Measurements from ENCODE around the gene TPO. TPM values are rescaled to one million over a fixed set of nuclear protein-coding genes. Genes with fewer than 3 reads are reported as not detected.

TPO gene
- total RNA-seq, 1 experiment from 2014 or later, result not detected

DNA sequence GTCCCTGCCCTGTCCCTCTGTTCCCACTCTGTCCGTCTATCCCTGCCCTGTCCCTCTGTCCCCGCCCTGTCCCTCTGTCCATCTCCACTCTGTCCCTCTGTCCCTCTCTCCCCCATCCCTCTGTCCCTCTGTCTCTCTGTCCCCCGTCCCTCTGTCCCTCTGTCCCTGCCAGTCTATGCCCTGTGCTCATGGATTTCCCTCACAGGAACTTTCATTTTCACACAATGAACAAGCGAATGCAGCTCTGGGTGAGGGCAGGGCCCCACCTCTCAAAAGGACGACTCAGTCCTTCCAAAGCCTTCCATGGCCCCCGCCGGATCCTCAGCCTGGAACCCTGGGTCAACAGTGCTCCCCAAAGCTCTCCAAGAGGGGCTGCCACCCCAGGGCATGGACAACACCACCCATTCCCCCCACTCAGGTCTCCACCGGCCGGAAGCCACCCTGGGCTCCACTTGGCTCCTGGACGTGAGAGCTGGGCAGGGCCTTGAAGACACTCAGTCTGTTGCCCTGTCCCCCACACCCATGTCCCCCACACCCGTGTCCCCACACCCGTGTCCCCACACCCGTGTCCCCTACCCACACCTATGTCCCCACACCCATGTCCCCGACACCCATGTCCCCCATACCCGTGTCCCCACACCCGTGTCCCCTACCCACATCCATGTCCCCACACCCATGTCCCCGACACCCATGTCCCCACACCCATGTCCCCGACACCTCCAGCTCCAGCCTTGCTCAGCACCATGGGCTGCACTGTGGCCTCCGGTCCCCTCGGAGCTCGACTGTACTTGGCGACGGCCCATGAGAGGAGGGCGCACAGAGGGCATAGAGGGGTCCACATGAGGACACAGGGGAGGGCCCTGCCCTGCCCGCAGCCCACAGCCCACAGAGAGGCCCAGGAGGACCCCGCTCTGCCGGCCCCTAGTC, 175.1 kb downstream of the TPO start (continued):
- TF ChIP-seq, protein P1, sequence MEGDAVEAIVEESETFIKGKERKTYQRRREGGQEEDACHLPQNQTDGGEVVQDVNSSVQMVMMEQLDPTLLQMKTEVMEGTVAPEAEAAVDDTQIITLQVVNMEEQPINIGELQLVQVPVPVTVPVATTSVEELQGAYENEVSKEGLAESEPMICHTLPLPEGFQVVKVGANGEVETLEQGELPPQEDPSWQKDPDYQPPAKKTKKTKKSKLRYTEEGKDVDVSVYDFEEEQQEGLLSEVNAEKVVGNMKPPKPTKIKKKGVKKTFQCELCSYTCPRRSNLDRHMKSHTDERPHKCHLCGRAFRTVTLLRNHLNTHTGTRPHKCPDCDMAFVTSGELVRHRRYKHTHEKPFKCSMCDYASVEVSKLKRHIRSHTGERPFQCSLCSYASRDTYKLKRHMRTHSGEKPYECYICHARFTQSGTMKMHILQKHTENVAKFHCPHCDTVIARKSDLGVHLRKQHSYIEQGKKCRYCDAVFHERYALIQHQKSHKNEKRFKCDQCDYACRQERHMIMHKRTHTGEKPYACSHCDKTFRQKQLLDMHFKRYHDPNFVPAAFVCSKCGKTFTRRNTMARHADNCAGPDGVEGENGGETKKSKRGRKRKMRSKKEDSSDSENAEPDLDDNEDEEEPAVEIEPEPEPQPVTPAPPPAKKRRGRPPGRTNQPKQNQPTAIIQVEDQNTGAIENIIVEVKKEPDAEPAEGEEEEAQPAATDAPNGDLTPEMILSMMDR (IDR thresholded peaks at IDR 0.05), result no peak
- TF ChIP-seq, protein P2, sequence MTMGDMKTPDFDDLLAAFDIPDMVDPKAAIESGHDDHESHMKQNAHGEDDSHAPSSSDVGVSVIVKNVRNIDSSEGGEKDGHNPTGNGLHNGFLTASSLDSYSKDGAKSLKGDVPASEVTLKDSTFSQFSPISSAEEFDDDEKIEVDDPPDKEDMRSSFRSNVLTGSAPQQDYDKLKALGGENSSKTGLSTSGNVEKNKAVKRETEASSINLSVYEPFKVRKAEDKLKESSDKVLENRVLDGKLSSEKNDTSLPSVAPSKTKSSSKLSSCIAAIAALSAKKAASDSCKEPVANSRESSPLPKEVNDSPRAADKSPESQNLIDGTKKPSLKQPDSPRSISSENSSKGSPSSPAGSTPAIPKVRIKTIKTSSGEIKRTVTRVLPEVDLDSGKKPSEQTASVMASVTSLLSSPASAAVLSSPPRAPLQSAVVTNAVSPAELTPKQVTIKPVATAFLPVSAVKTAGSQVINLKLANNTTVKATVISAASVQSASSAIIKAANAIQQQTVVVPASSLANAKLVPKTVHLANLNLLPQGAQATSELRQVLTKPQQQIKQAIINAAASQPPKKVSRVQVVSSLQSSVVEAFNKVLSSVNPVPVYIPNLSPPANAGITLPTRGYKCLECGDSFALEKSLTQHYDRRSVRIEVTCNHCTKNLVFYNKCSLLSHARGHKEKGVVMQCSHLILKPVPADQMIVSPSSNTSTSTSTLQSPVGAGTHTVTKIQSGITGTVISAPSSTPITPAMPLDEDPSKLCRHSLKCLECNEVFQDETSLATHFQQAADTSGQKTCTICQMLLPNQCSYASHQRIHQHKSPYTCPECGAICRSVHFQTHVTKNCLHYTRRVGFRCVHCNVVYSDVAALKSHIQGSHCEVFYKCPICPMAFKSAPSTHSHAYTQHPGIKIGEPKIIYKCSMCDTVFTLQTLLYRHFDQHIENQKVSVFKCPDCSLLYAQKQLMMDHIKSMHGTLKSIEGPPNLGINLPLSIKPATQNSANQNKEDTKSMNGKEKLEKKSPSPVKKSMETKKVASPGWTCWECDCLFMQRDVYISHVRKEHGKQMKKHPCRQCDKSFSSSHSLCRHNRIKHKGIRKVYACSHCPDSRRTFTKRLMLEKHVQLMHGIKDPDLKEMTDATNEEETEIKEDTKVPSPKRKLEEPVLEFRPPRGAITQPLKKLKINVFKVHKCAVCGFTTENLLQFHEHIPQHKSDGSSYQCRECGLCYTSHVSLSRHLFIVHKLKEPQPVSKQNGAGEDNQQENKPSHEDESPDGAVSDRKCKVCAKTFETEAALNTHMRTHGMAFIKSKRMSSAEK (CRISPR knock-in tag; IDR thresholded peaks at IDR 0.05; ENCODE audit: borderline replicate concordance), result no peak
- TF ChIP-seq, protein P3, sequence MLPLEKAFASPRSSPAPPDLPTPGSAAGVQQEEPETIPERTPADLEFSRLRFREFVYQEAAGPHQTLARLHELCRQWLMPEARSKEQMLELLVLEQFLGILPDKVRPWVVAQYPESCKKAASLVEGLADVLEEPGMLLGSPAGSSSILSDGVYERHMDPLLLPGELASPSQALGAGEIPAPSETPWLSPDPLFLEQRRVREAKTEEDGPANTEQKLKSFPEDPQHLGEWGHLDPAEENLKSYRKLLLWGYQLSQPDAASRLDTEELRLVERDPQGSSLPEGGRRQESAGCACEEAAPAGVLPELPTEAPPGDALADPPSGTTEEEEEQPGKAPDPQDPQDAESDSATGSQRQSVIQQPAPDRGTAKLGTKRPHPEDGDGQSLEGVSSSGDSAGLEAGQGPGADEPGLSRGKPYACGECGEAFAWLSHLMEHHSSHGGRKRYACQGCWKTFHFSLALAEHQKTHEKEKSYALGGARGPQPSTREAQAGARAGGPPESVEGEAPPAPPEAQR (CRISPR knock-in tag; IDR thresholded peaks at IDR 0.05), result no peak
- no peak for TF ChIP-seq NFE2L1 (CRISPR knock-in tag; IDR thresholded peaks at IDR 0.05)

DNA sequence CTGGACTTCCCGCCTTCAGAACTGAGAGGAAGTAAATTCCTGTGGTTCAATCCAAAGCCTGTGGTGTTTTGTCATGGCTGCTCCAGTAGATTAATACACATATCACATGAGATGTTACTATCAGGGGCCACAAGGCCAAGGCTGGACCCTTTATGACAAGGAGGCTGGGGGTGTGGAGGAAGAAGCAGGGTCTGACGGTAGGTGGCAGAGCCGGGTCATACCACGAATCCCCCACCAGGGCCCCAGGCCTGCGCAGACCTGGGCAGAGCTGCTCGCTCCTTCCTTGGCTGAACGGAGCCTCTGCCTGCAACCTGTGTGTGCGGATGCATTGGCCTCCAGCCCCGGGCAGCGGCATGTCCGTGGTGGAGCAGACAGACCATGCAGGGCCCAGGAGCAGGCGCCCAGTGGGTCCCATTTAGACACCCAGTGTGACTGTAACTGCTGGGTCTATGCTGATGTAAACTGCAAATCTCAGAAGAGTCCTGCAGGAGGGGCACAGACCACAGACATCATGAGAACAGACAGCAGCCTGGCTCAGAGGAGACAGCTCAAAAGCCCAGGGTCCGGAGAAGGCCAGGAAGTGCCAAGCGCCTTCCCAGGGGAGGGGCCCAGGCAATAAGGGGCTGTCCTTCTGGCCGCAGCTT, 175.8 kb downstream of the TPO start:
- H3K27me3 Mint-ChIP-seq (ENCODE audit: low read depth), result no peaks in the 10 kb centered on the region
- H3K4me3 Mint-ChIP-seq, result no peak overlapping the region
- ChIA-PET CTCF (interaction anchor here (0.5 to 3.8 kb wide), 12 partner anchors 17 to 912 kb away, joined by 3 to 35 read pairs (median 3); partner anchors contain the start of gene TMEM18), POLR2A (no interaction called here)
- H3K4me1 Mint-ChIP-seq, result peaks cover 28% of the 10 kb centered on the region
- DNase-seq (ENCODE audit: low spot score) (no peak), ATAC-seq (peak; percentile 6)
- no peaks in the 10 kb centered on the region; the same call in 1 of the 2 replicates for H3K36me3 Mint-ChIP-seq
- H3K9me3 Mint-ChIP-seq, result no peaks in the 10 kb centered on the region
- no peak overlapping the region for H3K27ac Mint-ChIP-seq
- TF ChIP-seq, protein P4, sequence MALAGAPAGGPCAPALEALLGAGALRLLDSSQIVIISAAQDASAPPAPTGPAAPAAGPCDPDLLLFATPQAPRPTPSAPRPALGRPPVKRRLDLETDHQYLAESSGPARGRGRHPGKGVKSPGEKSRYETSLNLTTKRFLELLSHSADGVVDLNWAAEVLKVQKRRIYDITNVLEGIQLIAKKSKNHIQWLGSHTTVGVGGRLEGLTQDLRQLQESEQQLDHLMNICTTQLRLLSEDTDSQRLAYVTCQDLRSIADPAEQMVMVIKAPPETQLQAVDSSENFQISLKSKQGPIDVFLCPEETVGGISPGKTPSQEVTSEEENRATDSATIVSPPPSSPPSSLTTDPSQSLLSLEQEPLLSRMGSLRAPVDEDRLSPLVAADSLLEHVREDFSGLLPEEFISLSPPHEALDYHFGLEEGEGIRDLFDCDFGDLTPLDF (CRISPR knock-in tag; IDR thresholded peaks at IDR 0.05), result no peak
- TF ChIP-seq ESRRA (CRISPR knock-in tag; IDR thresholded peaks at IDR 0.05; ENCODE audit: borderline replicate concordance) (no peak), ZBTB21 (CRISPR knock-in tag; IDR thresholded peaks at IDR 0.05; ENCODE audit: borderline replicate concordance) (no peak), RELA (CRISPR knock-in tag; IDR thresholded peaks at IDR 0.05; ENCODE audit: borderline replicate concordance) (0 out of 2 replicates have a peak, but pooled peaks have one; percentile 29)

DNA sequence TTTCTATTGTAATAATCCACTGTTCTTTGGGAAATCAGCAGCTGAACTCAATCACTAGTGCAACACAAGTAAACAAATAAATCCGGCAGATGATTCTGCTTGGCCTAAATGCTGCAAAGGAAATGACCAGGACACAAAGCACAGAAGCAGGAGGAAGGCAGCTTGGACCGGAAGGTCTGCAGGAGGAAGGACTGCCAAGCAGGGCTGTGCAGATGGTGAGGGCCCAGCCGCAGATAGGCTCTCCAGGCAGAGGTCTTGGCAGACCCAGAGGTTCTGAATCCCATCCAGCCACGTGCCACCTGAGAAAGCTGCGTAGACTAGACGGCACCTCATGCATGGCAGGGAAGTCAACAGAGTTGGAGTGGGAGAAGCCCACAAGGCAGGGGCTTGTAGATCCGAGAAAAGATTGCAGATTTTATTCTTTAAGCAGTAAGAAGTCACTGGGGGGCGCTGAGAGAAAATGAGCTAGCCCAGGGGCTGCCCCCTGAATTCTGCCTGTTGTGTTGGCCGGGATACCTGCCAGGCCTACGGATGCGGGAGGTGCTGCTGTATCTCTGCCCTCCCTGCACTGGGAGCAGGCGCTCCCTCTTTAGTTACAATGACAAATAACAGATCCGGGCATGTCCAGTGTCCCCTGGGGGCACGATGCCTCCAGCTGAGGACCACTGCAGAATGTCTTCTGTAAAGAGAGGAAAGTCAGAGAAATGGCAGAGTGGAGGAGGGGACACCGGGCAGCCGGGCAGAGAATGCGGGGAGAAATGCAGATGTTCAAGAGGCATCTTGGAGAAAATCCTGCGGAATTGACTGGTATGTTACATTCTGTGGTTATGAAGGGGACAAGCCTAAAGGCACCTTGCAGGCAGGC, 177.6 kb downstream of the TPO start:
- ATAC-seq, result peak; percentile 17; the same call in 1 of the 2 replicates
- ChIA-PET CTCF (interaction anchor here (0.6 to 3.8 kb wide), 16 partner anchors 9 to 233 kb away, joined by 3 to 35 read pairs (median 4); no protein-coding TSS in a partner anchor), POLR2A (interaction anchor here (0.8 to 1.3 kb wide), 2 partner anchors 35 to 244 kb away, joined by 3 to 4 read pairs; no protein-coding TSS in a partner anchor)
- H3K27me3 Mint-ChIP-seq (ENCODE audit: low read depth), result no peaks in the 10 kb centered on the region
- no peaks in the 10 kb centered on the region for H3K9me3 Mint-ChIP-seq
- H3K4me1 Mint-ChIP-seq, result peaks cover 30% of the 10 kb centered on the region
- H3K4me3 Mint-ChIP-seq, result no peak overlapping the region
- no peaks in the 10 kb centered on the region; the same call in 1 of the 2 replicates for H3K36me3 Mint-ChIP-seq
- peak overlapping the region; percentile 90 for H3K27ac Mint-ChIP-seq
- peak; percentile 35 for DNase-seq (ENCODE audit: low spot score)
- TF ChIP-seq MXD4 (CRISPR knock-in tag; IDR thresholded peaks at IDR 0.05; ENCODE audit: borderline replicate concordance), result no peak
- TF ChIP-seq NFYB (CRISPR knock-in tag; conservative IDR thresholded peaks at IDR 0.05; ENCODE audit: low read depth), result no peak
- TF ChIP-seq, protein P1 (IDR thresholded peaks at IDR 0.05), result no peak
- TF ChIP-seq, protein P5, sequence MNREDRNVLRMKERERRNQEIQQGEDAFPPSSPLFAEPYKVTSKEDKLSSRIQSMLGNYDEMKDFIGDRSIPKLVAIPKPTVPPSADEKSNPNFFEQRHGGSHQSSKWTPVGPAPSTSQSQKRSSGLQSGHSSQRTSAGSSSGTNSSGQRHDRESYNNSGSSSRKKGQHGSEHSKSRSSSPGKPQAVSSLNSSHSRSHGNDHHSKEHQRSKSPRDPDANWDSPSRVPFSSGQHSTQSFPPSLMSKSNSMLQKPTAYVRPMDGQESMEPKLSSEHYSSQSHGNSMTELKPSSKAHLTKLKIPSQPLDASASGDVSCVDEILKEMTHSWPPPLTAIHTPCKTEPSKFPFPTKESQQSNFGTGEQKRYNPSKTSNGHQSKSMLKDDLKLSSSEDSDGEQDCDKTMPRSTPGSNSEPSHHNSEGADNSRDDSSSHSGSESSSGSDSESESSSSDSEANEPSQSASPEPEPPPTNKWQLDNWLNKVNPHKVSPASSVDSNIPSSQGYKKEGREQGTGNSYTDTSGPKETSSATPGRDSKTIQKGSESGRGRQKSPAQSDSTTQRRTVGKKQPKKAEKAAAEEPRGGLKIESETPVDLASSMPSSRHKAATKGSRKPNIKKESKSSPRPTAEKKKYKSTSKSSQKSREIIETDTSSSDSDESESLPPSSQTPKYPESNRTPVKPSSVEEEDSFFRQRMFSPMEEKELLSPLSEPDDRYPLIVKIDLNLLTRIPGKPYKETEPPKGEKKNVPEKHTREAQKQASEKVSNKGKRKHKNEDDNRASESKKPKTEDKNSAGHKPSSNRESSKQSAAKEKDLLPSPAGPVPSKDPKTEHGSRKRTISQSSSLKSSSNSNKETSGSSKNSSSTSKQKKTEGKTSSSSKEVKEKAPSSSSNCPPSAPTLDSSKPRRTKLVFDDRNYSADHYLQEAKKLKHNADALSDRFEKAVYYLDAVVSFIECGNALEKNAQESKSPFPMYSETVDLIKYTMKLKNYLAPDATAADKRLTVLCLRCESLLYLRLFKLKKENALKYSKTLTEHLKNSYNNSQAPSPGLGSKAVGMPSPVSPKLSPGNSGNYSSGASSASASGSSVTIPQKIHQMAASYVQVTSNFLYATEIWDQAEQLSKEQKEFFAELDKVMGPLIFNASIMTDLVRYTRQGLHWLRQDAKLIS (CRISPR knock-in tag; IDR thresholded peaks at IDR 0.05; ENCODE audit: borderline replicate concordance), result no peak
- no peak for TF ChIP-seq TEAD1 (CRISPR knock-in tag; IDR thresholded peaks at IDR 0.05)
